OCI-LY7 (cell line): Measurements from ENCODE around the gene RCC1.

ENCODE experiments used
- CTCF ChIP-seq: fragments of 200-600 bp; sonication (generic); conservative IDR thresholded peaks from 2 replicates; pipeline ENCODE4 v1.5.1; 2014; ENCODE audit warnings: mild to moderate bottlenecking, antibody characterized with exemption, low read length, moderate library complexity, mixed read lengths
- EZH2phosphoT487 ChIP-seq: fragments of 200-600 bp; sonication (generic); IDR thresholded peaks from 2 replicates; pipeline ENCODE4 v1.6.1; 2018; ENCODE audit warnings: low read depth, borderline replicate concordance, mild to moderate bottlenecking, mixed run types, antibody characterized with exemption, low read length, moderate library complexity, mixed read lengths

GRCh38 chr1:28545246-28545628 lies 39.4 kb downstream of the RCC1 start:
- TF ChIP-seq CTCF (no peak), EZH2phosphoT487 (no peak)
